GM21786 (cell line): Measurements from ENCODE around the gene PLS3.

Experiments used
- ATAC-seq: cut with Tn5 transposase; IDR thresholded peaks from one replicate; pipeline ENCODE4 v1.9.1; 2021; ENCODE audit not compliant: unreplicated experiment

The PLS3 gene

DNA sequence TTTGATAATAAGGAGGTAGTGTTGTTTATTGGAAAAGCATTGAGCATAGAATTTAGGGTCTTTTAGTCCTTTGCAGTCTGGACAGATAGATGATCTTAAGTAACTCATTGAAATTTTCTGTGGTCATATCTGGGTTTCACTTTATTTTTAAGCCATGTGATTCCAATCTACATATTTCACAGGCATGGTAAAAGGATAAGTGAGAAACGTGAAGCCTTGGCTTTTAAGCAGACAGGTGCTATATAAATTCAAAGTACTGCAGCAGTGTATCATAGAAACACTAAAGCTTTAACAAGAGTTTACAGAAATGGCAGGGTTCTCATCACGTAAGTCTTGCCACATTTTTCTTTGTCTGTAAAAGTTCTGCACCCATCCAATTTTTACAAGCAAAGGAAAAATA lies 4.9 kb downstream of the PLS3 start:
- ATAC-seq, result no peak

GRCh38 chrX:115571712-115572111 lies 10.7 kb downstream of the PLS3 start:
- no peak for ATAC-seq

DNA sequence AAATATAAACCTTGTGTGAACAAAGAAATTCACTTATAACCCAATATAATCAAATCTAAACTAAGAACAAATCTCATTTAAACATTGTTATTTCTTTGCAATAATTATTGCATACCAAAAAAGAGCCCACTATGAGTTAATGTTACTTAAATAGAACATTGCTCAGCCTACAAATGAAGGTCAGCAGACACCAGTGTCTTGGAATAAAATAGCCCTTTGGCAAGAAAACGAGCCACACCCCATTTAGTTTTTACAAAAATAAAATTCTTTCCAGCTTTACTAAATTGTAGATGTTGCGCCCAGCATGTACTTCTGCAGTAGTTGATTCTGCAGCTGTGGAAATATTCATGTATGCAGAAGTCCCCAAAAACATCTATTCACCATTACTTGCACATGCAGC lies 12.2 kb downstream of the PLS3 start:
- no peak for ATAC-seq

GRCh38 chrX:115576676-115577075 lies 15.7 kb downstream of the PLS3 start:
- no peak for ATAC-seq

DNA sequence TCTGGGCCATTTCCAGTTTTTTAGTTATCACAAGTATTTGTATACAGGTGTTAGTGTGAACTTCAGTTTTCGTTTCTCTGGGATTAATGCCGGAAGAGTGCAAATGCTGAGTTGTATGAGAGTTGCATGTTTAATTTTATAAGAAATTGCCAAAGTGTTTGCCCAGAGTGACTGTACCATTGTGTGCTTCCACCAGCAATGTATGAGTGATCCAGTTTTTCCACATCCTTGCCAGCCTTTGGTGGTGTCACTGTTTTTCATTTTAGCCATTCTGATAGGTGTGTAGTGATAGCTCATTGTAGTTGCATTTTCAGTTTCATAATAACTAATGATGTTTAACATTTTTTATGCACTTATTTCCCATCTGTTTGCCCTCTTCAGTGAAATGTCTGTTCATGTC lies 18.4 kb downstream of the PLS3 start:
- ATAC-seq, result no peak

- ATAC-seq, result no peak
Observed at GRCh38 chrX:115579786-115580294, 18.9 kb downstream of the PLS3 start.

GRCh38 chrX:115581759-115582615 lies 21.0 kb downstream of the PLS3 start:
- ATAC-seq, result no peak

DNA sequence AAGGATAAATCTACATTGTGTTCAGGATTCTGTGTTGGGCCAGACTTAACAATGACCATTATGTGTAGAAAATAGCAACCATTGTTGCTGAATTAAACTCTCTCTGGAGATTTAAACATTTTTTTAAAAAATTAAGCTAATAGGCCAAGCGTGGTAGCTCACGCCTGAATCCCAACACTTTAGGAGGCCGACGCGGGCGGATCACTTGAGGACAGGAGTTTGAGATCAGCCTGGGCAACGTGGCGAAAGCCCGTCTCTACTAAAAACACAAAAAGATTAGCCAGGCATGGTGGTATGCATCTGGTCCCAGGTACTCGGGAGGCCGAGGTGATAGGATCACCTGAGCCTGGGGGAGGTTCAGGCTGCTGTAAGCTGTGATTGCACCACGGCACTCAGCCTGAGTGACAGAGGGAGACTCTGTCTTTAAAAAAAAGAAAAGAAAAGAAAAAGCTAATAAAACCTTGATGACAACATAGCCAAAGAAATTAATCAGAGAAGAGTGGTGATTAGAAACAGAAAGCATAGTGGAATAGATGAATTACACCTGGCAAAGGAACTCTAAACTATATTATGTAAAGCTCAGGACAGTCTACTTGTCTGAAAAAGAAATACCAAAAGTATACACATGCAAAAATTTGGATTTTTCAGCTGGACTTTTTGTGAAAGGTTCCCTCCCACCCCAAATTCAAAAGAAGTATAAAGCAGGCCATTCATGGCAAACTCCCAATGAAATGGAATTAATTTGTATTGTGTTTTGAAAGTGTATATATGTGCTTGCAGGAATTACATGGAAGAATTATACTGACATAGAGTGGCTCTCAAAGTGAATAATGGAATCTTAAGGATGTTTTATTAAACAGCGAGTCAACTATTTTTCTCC lies 21.9 kb downstream of the PLS3 start:
- no peak for ATAC-seq

GRCh38 chrX:115583496-115584004 lies 22.6 kb downstream of the PLS3 start:
- no peak for ATAC-seq

DNA sequence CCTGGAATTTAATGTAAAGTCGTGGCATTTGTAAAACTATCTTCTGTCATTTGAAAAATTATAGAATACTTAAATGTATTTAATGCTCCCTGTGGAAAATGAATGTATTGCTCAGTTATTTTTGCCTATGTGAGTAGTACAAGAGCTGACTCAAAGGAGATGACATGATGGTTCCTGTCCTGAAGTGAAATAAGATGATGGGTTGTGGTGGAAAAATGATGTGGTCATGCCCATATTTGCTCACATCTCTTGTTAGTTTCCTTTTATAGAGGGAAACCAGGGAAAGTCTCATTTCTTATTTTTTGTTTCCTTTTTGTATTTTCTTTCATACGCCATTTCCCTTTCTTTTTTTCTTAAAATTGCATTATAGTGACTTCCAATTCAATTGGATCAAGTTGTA lies 23.7 kb downstream of the PLS3 start:
- ATAC-seq, result peak; percentile 42

DNA sequence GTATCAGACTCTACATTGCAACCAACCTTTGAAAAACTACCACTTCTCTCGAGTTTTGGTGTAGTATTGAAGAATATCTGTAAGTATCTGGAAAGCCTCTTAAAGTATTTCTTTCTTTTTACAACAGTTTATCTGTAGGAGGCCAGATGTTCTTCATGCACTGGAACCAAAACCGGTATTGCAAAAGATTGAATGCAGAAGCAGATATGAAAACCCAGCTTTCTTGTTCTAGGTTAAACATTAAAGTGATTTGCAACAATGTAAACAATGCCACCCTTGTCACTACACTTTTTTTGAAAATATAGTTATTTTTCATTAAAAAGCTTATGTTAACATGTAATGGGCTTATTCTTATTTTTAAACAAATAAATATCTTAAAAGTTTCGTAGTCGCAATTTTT lies 27.2 kb downstream of the PLS3 start:
- no peak for ATAC-seq

GRCh38 chrX:115589419-115589818 lies 28.4 kb downstream of the PLS3 start:
- no peak for ATAC-seq

DNA sequence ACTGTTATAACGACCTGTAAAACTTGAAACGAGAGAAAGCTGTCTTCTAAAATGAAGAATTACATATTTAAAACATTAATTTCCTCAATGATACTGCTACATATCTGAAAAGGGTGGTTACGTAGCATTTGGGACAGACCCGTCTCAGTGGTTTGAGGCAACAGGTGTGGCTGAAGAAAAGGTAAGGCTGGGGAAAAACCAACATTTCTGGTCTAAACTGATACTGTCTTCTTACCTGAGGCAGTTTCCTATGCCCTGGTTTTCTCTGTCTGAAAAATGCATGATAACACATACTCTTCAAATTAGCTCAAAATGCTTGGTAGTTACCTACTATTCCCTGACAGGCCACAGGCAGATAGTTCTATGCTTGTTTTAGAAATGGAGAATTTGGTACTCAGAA lies 30.4 kb downstream of the PLS3 start:
- no peak for ATAC-seq

GRCh38 chrX:115591856-115592842 lies 31.2 kb downstream of the PLS3 start:
- ATAC-seq, result no peak

- no peak for ATAC-seq
Observed at GRCh38 chrX:115592997-115593734, 32.2 kb downstream of the PLS3 start.

DNA sequence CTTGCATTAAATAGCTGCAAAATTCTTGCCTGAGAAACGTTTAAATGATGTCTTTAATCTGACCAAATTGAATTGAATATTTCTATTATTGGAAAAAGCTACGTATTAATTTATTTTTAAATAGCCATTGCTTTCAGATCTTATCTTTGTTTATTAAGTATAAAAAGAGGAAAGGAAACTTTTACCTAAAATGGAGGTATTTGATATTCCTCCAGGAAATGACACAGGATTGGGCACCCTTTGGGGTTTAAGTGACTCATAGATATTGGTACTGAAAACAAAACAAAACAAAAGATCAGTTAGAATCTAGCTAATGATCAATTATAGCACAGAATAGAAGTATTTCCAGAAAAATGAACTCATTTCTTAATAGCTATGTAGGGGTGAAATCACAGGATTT lies 34.1 kb downstream of the PLS3 start:
- ATAC-seq, result no peak

GRCh38 chrX:115598556-115598955 lies 37.6 kb downstream of the PLS3 start:
- no peak for ATAC-seq

GRCh38 chrX:115602308-115602707 lies 41.3 kb downstream of the PLS3 start:
- no peak for ATAC-seq

- ATAC-seq, result no peak
Observed at GRCh38 chrX:115602729-115603389, 41.9 kb downstream of the PLS3 start.
